Liver (tissue), 9 donors: Measurements from ENCODE around the gene WNT3A. TPM values are rescaled to one million over a fixed set of nuclear protein-coding genes. Genes with fewer than 3 reads are reported as not detected.

Experiments
- DNase-seq: peaks from one replicate; pipeline ENCODE4 v3.0.0-alpha.2; 2017; ENCODE audit warnings: low spot score
- H3K27ac ChIP-seq, 2 donors: one replicate each; pipeline ENCODE4 v1.7.0; 2013; ENCODE audit warnings: inconsistent platforms in 2 of 2, low read length in 2 of 2, control low read depth in 1 of 2, low read depth in 1 of 2, mild to moderate bottlenecking in 1 of 2
- H3K27me3 ChIP-seq, 4 donors: one replicate each; pipeline versions ENCODE4 v1.6.1 to v1.7.0; 2013; ENCODE audit warnings: low read length in 3 of 4, inconsistent platforms in 1 of 4, mild to moderate bottlenecking in 1 of 4, moderate library complexity in 1 of 4; ENCODE audit not compliant: control insufficient read depth in 4 of 4, insufficient read depth in 4 of 4
- H3K36me3 ChIP-seq, 4 donors: one replicate each; pipeline versions ENCODE4 v1.6.1 to v1.7.0; 2013; ENCODE audit warnings: low read length in 3 of 4, mild to moderate bottlenecking in 3 of 4, low read depth in 1 of 4, moderate library complexity in 1 of 4; ENCODE audit not compliant: control insufficient read depth in 4 of 4, insufficient read depth in 3 of 4
- H3K4me1 ChIP-seq, 4 donors: one replicate each; pipeline versions ENCODE4 v1.6.1 to v1.7.0; 2013; ENCODE audit warnings: low read length in 3 of 4, mild to moderate bottlenecking in 3 of 4, moderate library complexity in 1 of 4; ENCODE audit not compliant: control insufficient read depth in 4 of 4, insufficient read depth in 4 of 4
- H3K4me3 ChIP-seq, 3 donors: one replicate each; pipeline versions ENCODE4 v1.6.1 to v1.7.0; 2013; ENCODE audit warnings: low read length in 3 of 3, control low read depth in 1 of 3, low read depth in 1 of 3, mild to moderate bottlenecking in 1 of 3
- H3K9ac ChIP-seq, 2 donors: one replicate each; pipeline ENCODE4 v1.7.0; 2013; ENCODE audit warnings: low read length in 2 of 2, mild to moderate bottlenecking in 2 of 2, moderate library complexity in 2 of 2, control low read depth in 1 of 2, low read depth in 1 of 2
- H3K9me3 ChIP-seq, 4 donors: one replicate each; pipeline versions ENCODE4 v1.6.1 to v1.7.0; 2013; ENCODE audit warnings: low read length in 3 of 4; ENCODE audit not compliant: control insufficient read depth in 4 of 4
- CTCF ChIP-seq: fragments of 150-350 bp; IDR thresholded peaks from 2 replicates; pipeline ENCODE4 v1.5.1; 2017; ENCODE audit warnings: improper control_type of control experiment, low read depth, low read length; ENCODE audit not compliant: missing input control
- EGR1 ChIP-seq, 2 donors: IDR thresholded peaks; 2 replicates each; pipeline ENCODE4 v1.6.1; 2016 to 2018; ENCODE audit warnings: antibody characterized with exemption in 2 of 2, low read depth in 2 of 2
- FOXA1 ChIP-seq: IDR thresholded peaks from 2 replicates; pipeline ENCODE4 v1.6.1; 2016; ENCODE audit warnings: antibody characterized with exemption
- GABPA ChIP-seq, 2 donors: IDR thresholded peaks in 1 of 2; conservative IDR thresholded peaks in 1 of 2; 2 replicates each; pipeline ENCODE4 v1.6.1; 2016; ENCODE audit warnings: antibody characterized with exemption in 2 of 2, mild to moderate bottlenecking in 1 of 2, moderate library complexity in 1 of 2
- HNF4A ChIP-seq, 2 donors: conservative IDR thresholded peaks; 2 replicates each; pipeline ENCODE4 v1.6.1; 2016; ENCODE audit warnings: antibody characterized with exemption in 2 of 2, mild to moderate bottlenecking in 2 of 2
- HNF4G ChIP-seq: IDR thresholded peaks from 2 replicates; pipeline ENCODE4 v1.6.1; 2016; ENCODE audit warnings: antibody characterized with exemption
- JUND ChIP-seq, 2 donors: IDR thresholded peaks; 2 replicates each; pipeline ENCODE4 v1.6.1; 2016; ENCODE audit warnings: antibody characterized with exemption in 2 of 2
- NR2F2 ChIP-seq: IDR thresholded peaks from 2 replicates; pipeline ENCODE4 v1.6.1; 2016; ENCODE audit warnings: antibody characterized with exemption
- RAD21 ChIP-seq, 2 donors: IDR thresholded peaks; 2 replicates each; pipeline ENCODE4 v1.6.1; 2016; ENCODE audit warnings: antibody characterized with exemption in 2 of 2, mild to moderate bottlenecking in 2 of 2
- SP1 ChIP-seq: IDR thresholded peaks from 2 replicates; pipeline ENCODE4 v1.6.1; 2018; ENCODE audit warnings: antibody characterized with exemption, mild to moderate bottlenecking
- TAF1 ChIP-seq: conservative IDR thresholded peaks from 2 replicates; pipeline ENCODE4 v1.6.1; 2016; ENCODE audit warnings: antibody characterized with exemption, mild to moderate bottlenecking
- YY1 ChIP-seq: IDR thresholded peaks from 2 replicates; pipeline ENCODE4 v1.6.1; 2016; ENCODE audit warnings: antibody characterized with exemption, mild to moderate bottlenecking
- WGBS: extraction: QIAGEN DNeasy Blood & Tissue Kit; methylation state at CpG from one replicate; pipeline ENCODE4 v1.1.7; 2013; 5-methylcytosine and 5-hydroxymethylcytosine counted together
- polyA plus RNA-seq, 2 donors: library from polyadenylated mRNA; stranded (reverse) in 1 of 2; unstranded in 1 of 2; fragments of 200-250 nt in 1 of 2; fragments of >200 nt in 1 of 2; fragmentation: Nextera tagmentation in 1 of 2; extraction: Ambion mirVana in 1 of 2; gene quantifications; one replicate each; pipeline versions ENCODE4 v1.2.1 to v1.2.3, GENCODE V29; 2013 to 2015
- total RNA-seq, 2 donors: library from RNA; depleted of rRNA; stranded (reverse); fragments of >200 nt; gene quantifications; one replicate each; pipeline ENCODE4 v1.2.3, GENCODE V29; 2014
- TF ChIP-seq, protein P1 (sequence below): IDR thresholded peaks from 2 replicates; pipeline ENCODE4 v1.6.1; 2016; ENCODE audit warnings: antibody characterized with exemption
- TF ChIP-seq, protein P2 (sequence below): IDR thresholded peaks from 2 replicates; pipeline ENCODE4 v1.6.1; 2016; ENCODE audit warnings: antibody characterized with exemption
- TF ChIP-seq, protein P3 (sequence below): IDR thresholded peaks from 2 replicates; pipeline ENCODE4 v1.6.1; 2016; ENCODE audit warnings: antibody characterized with exemption, mild to moderate bottlenecking
- TF ChIP-seq, protein P4 (sequence below): IDR thresholded peaks from 2 replicates; pipeline ENCODE4 v1.6.1; 2016; ENCODE audit warnings: antibody characterized with exemption
- donor health status: healthy.
- donor health status: healthy.
- donor health status: healthy.
- donor health status: healthy.
- donor health status: healthy.

WNT3A gene
- total and polyA plus RNA-seq, 4 donors: not detected

DNA sequence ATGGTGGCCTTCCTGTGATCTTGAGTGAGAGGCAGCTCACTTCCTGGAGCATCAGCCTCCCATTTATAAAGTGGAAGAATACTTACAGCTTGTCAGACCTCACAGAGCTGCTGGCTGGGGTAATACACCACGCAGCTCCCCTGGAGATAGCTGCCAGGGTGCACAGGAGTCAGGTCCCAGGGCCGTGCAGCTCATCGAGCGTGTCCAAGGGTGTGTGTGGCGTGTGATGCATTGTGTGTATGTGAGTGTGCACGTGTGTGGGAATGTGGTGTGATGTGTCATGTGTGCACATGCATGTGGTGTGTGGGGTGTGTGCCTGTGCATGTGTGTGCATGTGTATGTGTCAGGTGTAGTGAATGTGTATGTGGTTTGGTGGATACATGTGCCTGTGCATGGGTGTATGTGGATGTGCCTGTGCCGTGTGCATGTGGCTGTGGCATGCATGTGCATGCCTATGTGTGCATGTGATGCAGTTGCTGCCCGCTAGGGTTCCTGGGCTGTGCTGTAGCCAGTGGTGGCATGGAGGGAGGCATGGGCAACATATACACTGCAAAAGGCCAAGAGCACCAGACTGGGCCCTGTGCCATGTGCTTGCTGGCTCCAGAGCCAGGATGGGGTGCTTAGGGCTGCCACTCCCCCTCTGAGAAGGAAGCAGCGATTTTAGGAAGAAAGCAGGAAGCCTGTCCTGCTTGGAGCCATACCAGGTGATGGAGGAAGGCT is 24.6 kb downstream of the WNT3A start:
- Histone ChIP-seq H3K9ac (no peak overlapping the region), H3K27me3 (peaks cover 0 to 2% (median 0%) of the 10 kb centered on the region in 4 donors), H3K27ac (no peak overlapping the region), H3K4me1 (no peaks in the 10 kb centered on the region), H3K36me3 (no peaks in the 10 kb centered on the region), H3K4me3 (no peak overlapping the region), H3K9me3 (peaks cover 0 to 3% (median 0%) of the 10 kb centered on the region in 4 donors)
- 86% methylated on average over 9 of the region's 9 CpGs for WGBS
- DNase-seq: no peak
- TF ChIP-seq HNF4G (no peak), TAF1 (no peak), YY1 (no peak), CTCF (no peak), GABPA (IDR thresholded peaks at IDR 0.05 in 1 of 2, conservative IDR thresholded peaks at IDR 0.05 in 1 of 2) (no peak), SP1 (no peak), EGR1 (IDR thresholded peaks at IDR 0.05; ENCODE audit: low read depth in 2 of 2) (no peak), HNF4A (conservative IDR thresholded peaks at IDR 0.05) (no peak)
- TF ChIP-seq, protein P1, sequence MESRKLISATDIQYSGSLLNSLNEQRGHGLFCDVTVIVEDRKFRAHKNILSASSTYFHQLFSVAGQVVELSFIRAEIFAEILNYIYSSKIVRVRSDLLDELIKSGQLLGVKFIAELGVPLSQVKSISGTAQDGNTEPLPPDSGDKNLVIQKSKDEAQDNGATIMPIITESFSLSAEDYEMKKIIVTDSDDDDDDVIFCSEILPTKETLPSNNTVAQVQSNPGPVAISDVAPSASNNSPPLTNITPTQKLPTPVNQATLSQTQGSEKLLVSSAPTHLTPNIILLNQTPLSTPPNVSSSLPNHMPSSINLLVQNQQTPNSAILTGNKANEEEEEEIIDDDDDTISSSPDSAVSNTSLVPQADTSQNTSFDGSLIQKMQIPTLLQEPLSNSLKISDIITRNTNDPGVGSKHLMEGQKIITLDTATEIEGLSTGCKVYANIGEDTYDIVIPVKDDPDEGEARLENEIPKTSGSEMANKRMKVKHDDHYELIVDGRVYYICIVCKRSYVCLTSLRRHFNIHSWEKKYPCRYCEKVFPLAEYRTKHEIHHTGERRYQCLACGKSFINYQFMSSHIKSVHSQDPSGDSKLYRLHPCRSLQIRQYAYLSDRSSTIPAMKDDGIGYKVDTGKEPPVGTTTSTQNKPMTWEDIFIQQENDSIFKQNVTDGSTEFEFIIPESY: no peak
- TF ChIP-seq, protein P2, sequence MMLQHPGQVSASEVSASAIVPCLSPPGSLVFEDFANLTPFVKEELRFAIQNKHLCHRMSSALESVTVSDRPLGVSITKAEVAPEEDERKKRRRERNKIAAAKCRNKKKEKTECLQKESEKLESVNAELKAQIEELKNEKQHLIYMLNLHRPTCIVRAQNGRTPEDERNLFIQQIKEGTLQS: no peak
- TF ChIP-seq, protein P3, sequence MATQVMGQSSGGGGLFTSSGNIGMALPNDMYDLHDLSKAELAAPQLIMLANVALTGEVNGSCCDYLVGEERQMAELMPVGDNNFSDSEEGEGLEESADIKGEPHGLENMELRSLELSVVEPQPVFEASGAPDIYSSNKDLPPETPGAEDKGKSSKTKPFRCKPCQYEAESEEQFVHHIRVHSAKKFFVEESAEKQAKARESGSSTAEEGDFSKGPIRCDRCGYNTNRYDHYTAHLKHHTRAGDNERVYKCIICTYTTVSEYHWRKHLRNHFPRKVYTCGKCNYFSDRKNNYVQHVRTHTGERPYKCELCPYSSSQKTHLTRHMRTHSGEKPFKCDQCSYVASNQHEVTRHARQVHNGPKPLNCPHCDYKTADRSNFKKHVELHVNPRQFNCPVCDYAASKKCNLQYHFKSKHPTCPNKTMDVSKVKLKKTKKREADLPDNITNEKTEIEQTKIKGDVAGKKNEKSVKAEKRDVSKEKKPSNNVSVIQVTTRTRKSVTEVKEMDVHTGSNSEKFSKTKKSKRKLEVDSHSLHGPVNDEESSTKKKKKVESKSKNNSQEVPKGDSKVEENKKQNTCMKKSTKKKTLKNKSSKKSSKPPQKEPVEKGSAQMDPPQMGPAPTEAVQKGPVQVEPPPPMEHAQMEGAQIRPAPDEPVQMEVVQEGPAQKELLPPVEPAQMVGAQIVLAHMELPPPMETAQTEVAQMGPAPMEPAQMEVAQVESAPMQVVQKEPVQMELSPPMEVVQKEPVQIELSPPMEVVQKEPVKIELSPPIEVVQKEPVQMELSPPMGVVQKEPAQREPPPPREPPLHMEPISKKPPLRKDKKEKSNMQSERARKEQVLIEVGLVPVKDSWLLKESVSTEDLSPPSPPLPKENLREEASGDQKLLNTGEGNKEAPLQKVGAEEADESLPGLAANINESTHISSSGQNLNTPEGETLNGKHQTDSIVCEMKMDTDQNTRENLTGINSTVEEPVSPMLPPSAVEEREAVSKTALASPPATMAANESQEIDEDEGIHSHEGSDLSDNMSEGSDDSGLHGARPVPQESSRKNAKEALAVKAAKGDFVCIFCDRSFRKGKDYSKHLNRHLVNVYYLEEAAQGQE: no peak
- TF ChIP-seq, protein P4, sequence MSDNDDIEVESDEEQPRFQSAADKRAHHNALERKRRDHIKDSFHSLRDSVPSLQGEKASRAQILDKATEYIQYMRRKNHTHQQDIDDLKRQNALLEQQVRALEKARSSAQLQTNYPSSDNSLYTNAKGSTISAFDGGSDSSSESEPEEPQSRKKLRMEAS: no peak

- DNase-seq: no peak
- 78% methylated on average over 5 of the region's 5 CpGs for WGBS
- H3K36me3 ChIP-seq: no peaks in the 10 kb centered on the region
- peaks cover 0 to 2% (median 0%) of the 10 kb centered on the region in 4 donors for H3K27me3 ChIP-seq
- H3K4me1 ChIP-seq: no peaks in the 10 kb centered on the region
- H3K27ac ChIP-seq: no peak overlapping the region
- peaks cover 0 to 2% (median 0%) of the 10 kb centered on the region in 4 donors for H3K9me3 ChIP-seq
- no peak overlapping the region for H3K9ac ChIP-seq
- H3K4me3 ChIP-seq: no peak overlapping the region
- TF ChIP-seq, protein P2: no peak
- no peak for TF ChIP-seq HNF4G
- no peak for TF ChIP-seq NR2F2
- TF ChIP-seq HNF4A (conservative IDR thresholded peaks at IDR 0.05): no peak
- no peak for TF ChIP-seq RAD21 (IDR thresholded peaks at IDR 0.05)
- TF ChIP-seq GABPA (IDR thresholded peaks at IDR 0.05 in 1 of 2, conservative IDR thresholded peaks at IDR 0.05 in 1 of 2): no peak
- no peak for TF ChIP-seq EGR1 (IDR thresholded peaks at IDR 0.05; ENCODE audit: low read depth in 2 of 2)
- TF ChIP-seq TAF1: no peak
- no peak for TF ChIP-seq JUND (IDR thresholded peaks at IDR 0.05)
- no peak for TF ChIP-seq SP1
- TF ChIP-seq FOXA1: no peak
- no peak for TF ChIP-seq CTCF
- TF ChIP-seq YY1: no peak
Measured at GRCh38 chr1:228032041-228032440, 25.2 kb downstream of the WNT3A start.
